Endothelial cell of umbilical vein (primary cell): Measurements from ENCODE around the gene PRR5. TPM values are rescaled to one million over a fixed set of nuclear protein-coding genes. Genes with fewer than 3 reads are reported as not detected.

ENCODE experiments used
- BruUV-seq: library from RNA; stranded (reverse); fragments of 400-500 nt; replicated peaks from 2 replicates; lab custom pipeline; 2021; lab: Mats Ljungman, UMichigan
- CTCF ChIA-PET: fragments of 300-600, 350-600 bp; sonication (Branson Sonifier 250); formaldehyde crosslinking; loops from one replicate; lab custom pipeline; 2021; ENCODE audit warnings: antibody characterized with exemption, inconsistent platforms; lab: Charles Lee
- POLR2A ChIA-PET: fragments of 300-600, 350-600 bp; sonication (Branson Sonifier 250); formaldehyde crosslinking; loops from one replicate; lab custom pipeline; 2021; ENCODE audit warnings: antibody characterized with exemption, inconsistent platforms; lab: Charles Lee
- DNase-seq: peaks from one replicate; pipeline ENCODE4 v3.0.0-alpha.2; 2011; ENCODE audit warnings: low read depth, low spot score
- FAIRE-seq: peaks from 2 replicates; lab custom pipeline; 2011; peaks lifted over from hg19 to GRCh38; lab: Jason Lieb, UNC
- H2AFZ ChIP-seq: 2 replicates; pipeline ENCODE4 v1.6.0; 2012; ENCODE audit warnings: low read depth, low read length, control low read depth, inconsistent platforms
- H3K27ac ChIP-seq: 2 replicates; pipeline ENCODE4 v1.5.1; 2011; ENCODE audit warnings: low read depth, mild to moderate bottlenecking, control low read depth, low read length, moderate library complexity; ENCODE audit not compliant: insufficient read depth
- H3K27me3 ChIP-seq, 2 experiments: 2 replicates each; pipeline versions ENCODE4 v1.6.0 to v1.6.1; 2011; ENCODE audit warnings: low read length in 2 of 2, mixed read lengths in 1 of 2; ENCODE audit not compliant: control insufficient read depth in 2 of 2, insufficient read depth in 2 of 2
- H3K36me3 ChIP-seq, 2 experiments: 2 replicates in 1 of 2; 3 replicates in 1 of 2; pipeline ENCODE4 v1.5.1; 2011; ENCODE audit warnings: low read length in 2 of 2, mild to moderate bottlenecking in 1 of 2, moderate library complexity in 1 of 2; ENCODE audit not compliant: control insufficient read depth in 2 of 2, insufficient read depth in 2 of 2; ENCODE audit errors: extremely low read depth in 1 of 2
- H3K4me1 ChIP-seq: 3 replicates; pipeline ENCODE4 v1.5.1; 2011; ENCODE audit warnings: mild to moderate bottlenecking, low read length; ENCODE audit not compliant: control insufficient read depth, insufficient read depth; ENCODE audit errors: extremely low read depth
- H3K4me2 ChIP-seq: 2 replicates; pipeline ENCODE4 v1.6.1; 2011; ENCODE audit warnings: low read length, control low read depth, mixed read lengths; ENCODE audit not compliant: insufficient read depth
- H3K4me3 ChIP-seq, 3 experiments: fragments of 200-600 bp in 1 of 3; sonication (generic), shearing (Covaris generic) in 1 of 3; replicated peaks in 1 of 3; 2 replicates each; pipeline ENCODE4 v1.5.1; 2011 to 2016; ENCODE audit warnings: control low read depth in 3 of 3, low read length in 3 of 3, mild to moderate bottlenecking in 2 of 3, inconsistent platforms in 1 of 3, low read depth in 1 of 3, moderate library complexity in 1 of 3; ENCODE audit not compliant: insufficient read depth in 1 of 3
- H3K79me2 ChIP-seq: 2 replicates; pipeline ENCODE4 v1.6.0; 2012; ENCODE audit warnings: low read length, inconsistent platforms; ENCODE audit not compliant: control insufficient read depth, insufficient read depth
- H3K9ac ChIP-seq: replicated peaks from 2 replicates; pipeline ENCODE3; 2011; ENCODE audit warnings: low read length, control low read depth; ENCODE audit not compliant: insufficient read depth; ENCODE audit errors: extremely low read depth
- H3K9me1 ChIP-seq: replicated peaks from 3 replicates; pipeline ENCODE4 v1.6.0; 2011; ENCODE audit warnings: mild to moderate bottlenecking, low read length; ENCODE audit not compliant: control insufficient read depth, insufficient read depth; ENCODE audit errors: extremely low read depth
- H3K9me3 ChIP-seq: replicated peaks from 2 replicates; pipeline ENCODE4 v1.5.1; 2012; ENCODE audit warnings: low read length, inconsistent platforms; ENCODE audit not compliant: control insufficient read depth, insufficient read depth
- H4K20me1 ChIP-seq: replicated peaks from 2 replicates; pipeline ENCODE3; 2011; ENCODE audit warnings: mild to moderate bottlenecking, low read length; ENCODE audit not compliant: control insufficient read depth, insufficient read depth; ENCODE audit errors: extremely low read depth
- CTCF ChIP-seq, 2 donors: IDR thresholded peaks; 1 replicate in 1 of 2; 2 replicates in 1 of 2; pipeline ENCODE4 v1.5.1; 2011; ENCODE audit warnings: low read length in 2 of 2, mild to moderate bottlenecking in 2 of 2, moderate library complexity in 2 of 2, control low read depth in 1 of 2, inconsistent platforms in 1 of 2, low read depth in 1 of 2; ENCODE audit not compliant: insufficient read depth in 1 of 2; ENCODE audit errors: extremely low read depth in 1 of 2
- EZH2 ChIP-seq: IDR thresholded peaks from 2 replicates; pipeline ENCODE4 v1.6.1; 2012; ENCODE audit warnings: borderline replicate concordance, low read depth, mild to moderate bottlenecking, moderate library complexity, low read length, inconsistent platforms; ENCODE audit not compliant: severe bottlenecking
- FOS ChIP-seq: IDR thresholded peaks from 2 replicates; pipeline ENCODE4 v1.6.1; 2011; ENCODE audit warnings: mild to moderate bottlenecking, low read length, moderate library complexity, borderline replicate concordance; ENCODE audit not compliant: insufficient read depth
- GATA2 ChIP-seq: IDR thresholded peaks from 2 replicates; pipeline ENCODE4 v1.7.0; 2011; ENCODE audit warnings: low read depth, mild to moderate bottlenecking, moderate library complexity, mixed read lengths, low read length; ENCODE audit not compliant: insufficient read length, insufficient read depth
- JUN ChIP-seq: IDR thresholded peaks from 2 replicates; pipeline ENCODE4 v1.6.1; 2011; ENCODE audit warnings: borderline replicate concordance, low read depth; ENCODE audit not compliant: insufficient read length, insufficient read depth
- MAX ChIP-seq: IDR thresholded peaks from 2 replicates; pipeline ENCODE4 v1.6.1; 2011; ENCODE audit not compliant: insufficient read depth, insufficient read length
- MYC ChIP-seq: IDR thresholded peaks from one replicate; pipeline ENCODE4 v1.6.1; 2011; ENCODE audit warnings: mild to moderate bottlenecking, low read depth, low read length
- POLR2A ChIP-seq: IDR thresholded peaks from 2 replicates; pipeline ENCODE4 v1.6.1; 2012; ENCODE audit warnings: low read depth, mild to moderate bottlenecking, control low read depth, low read length
- POLR2AphosphoS5 ChIP-seq: IDR thresholded peaks from 2 replicates; pipeline ENCODE4 v1.6.1; 2012; ENCODE audit warnings: low read depth, mild to moderate bottlenecking, control low read depth, low read length, moderate library complexity; ENCODE audit not compliant: insufficient read depth
- dilution Hi-C: fragments of 300-500 bp; cut with MboI; formaldehyde crosslinking; loops from one replicate; pipeline ENCODE4 v1.15.0; 2019; ENCODE audit warnings: low sequenced_read_pairs; ENCODE audit not compliant: extremely low pct_ligation_motif_present
- intact Hi-C: fragments of 100-400 bp; cut with micrococcal nuclease; formaldehyde crosslinking; loops from one replicate; pipeline ENCODE4 v1.10.0; 2022
- polyA plus RNA-seq, 4 experiments: library from polyadenylated mRNA; depleted of rRNA in 3 of 4; stranded (reverse) in 3 of 4; unstranded in 1 of 4; fragments of >200 nt; gene quantifications; 2 replicates each; pipeline versions ENCODE4 v1.2.1 to v1.2.3, GENCODE V29; 2011 to 2012; ENCODE audit warnings: missing spikeins in 1 of 4
- total RNA-seq: library from RNA; stranded (reverse); gene quantifications from 2 replicates; pipeline ENCODE4 v1.2.3, GENCODE V29; 2021

Gene PRR5
- total and polyA plus RNA-seq, 2 donors (not counting 3 experiments of a cell fraction or from before 2014, with no cell fraction given), result 4.3 to 9.0 TPM

- TF ChIP-seq GATA2 (no peak), CTCF (IDR thresholded peaks at IDR 0.05; ENCODE audit: extremely low read depth in 1 of 2, insufficient read depth in 1 of 2, low read depth in 1 of 2, low read length in 2 of 2) (no peak), POLR2A (no peak), EZH2 (no peak), MAX (no peak), POLR2AphosphoS5 (no peak), MYC (no peak), FOS (no peak), JUN (no peak)
- no TSS peak for BruUV-seq
- no peak overlapping the region for H3K4me3 ChIP-seq
- DNase-seq, result no peak
- no peak overlapping the region for H3K27ac ChIP-seq
- no peak overlapping the region for H2AFZ ChIP-seq
- no peaks in the 10 kb centered on the region for H3K9me1 ChIP-seq
- POLR2A ChIA-PET, result no interaction called here
- intact Hi-C loops, result loop anchor here (1.0 to 10.0 kb wide), 4 partner anchors 17 to 761 kb away; partner anchors contain the start of genes PNPLA3 and PRR5
- FAIRE-seq, result peak; percentile 62
- no peaks in the 10 kb centered on the region for H3K27me3 ChIP-seq
- H3K9ac ChIP-seq, result no peak overlapping the region
- CTCF ChIA-PET, result interaction anchor here (0.6 to 4.8 kb wide), 34 partner anchors 8 to 692 kb away, joined by 3 to 35 read pairs (median 5); no protein-coding TSS in a partner anchor
- H3K79me2 ChIP-seq, result no peaks in the 10 kb centered on the region
- no peaks in the 10 kb centered on the region for H3K9me3 ChIP-seq
- H3K36me3 ChIP-seq, result no peaks in the 10 kb centered on the region
- no peaks in the 10 kb centered on the region for H4K20me1 ChIP-seq
- dilution Hi-C loops, result no loop called here
- peaks cover 7% of the 10 kb centered on the region for H3K4me1 ChIP-seq
- no peak overlapping the region for H3K4me2 ChIP-seq
Observed at GRCh38 chr22:44685384-44686056, 16.5 kb upstream of the PRR5 start.
